HG03457 (cell line): ENCODE results near the gene STX19.
A peak's percentile ranks its signal among the peaks of the same experiment; 100 is the strongest.
"Not testable (repeated sequence)": the region's sequence is repeated elsewhere in the genome, so short reads cannot be mapped to it uniquely, and the experiment has no call there.

Experiments
- ATAC-seq: cut with Tn5 transposase; IDR thresholded peaks from one replicate; pipeline ENCODE4 v1.9.1; 2021; ENCODE audit warnings: moderate number of reproducible peaks; ENCODE audit not compliant: unreplicated experiment

STX19 gene

GRCh38 chr3:93979850-93980676, 48.3 kb downstream of the STX19 start, which contains the start of gene ARL13B:
TSS of gene ARL13B (plus strand) at chr3:93980155. CDS start at chr3:93980424, 269 bp downstream.
- peak; percentile 100 for ATAC-seq

GRCh38 chr3:93973131-93974126, 55.0 kb downstream of the STX19 start, which contains the start of gene PROS1:
TSS of gene PROS1 (minus strand) at chr3:93973896. CDS start at chr3:93973749, 147 bp downstream.
- peak; percentile 72 for ATAC-seq

DNA sequence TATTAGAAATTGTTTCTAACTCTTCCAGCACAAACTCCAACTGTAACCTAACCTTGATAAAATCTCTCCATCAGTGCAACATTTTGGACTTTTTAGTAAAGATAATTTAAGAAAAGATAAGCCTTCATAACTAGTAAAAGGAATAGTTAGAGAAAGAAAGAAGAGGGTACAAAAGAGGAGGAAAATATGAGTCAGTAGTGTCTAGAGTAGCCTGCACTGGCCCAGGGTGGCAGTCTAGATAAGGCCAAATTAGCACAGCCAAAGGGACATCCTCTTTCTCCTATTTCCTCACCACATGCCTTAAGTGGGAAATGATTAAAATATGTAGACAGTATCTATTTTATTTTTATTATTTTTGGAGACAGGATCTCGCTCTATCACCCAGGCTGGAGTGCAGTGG, 58.4 kb downstream of the STX19 start:
- ATAC-seq, result no peak

GRCh38 chr3:93969443-93969842, 59.0 kb downstream of the STX19 start:
- ATAC-seq, result no peak

GRCh38 chr3:93965106-93965505, 63.3 kb downstream of the STX19 start:
- not testable (repeated sequence) for ATAC-seq
